GM19468 (cell line): ENCODE measurements around the gene ZMAT3.
"Not testable (repeated sequence)": the region's sequence is repeated elsewhere in the genome, so short reads cannot be mapped to it uniquely, and the experiment has no call there.

Experiments
- ATAC-seq: cut with Tn5 transposase; IDR thresholded peaks from one replicate; pipeline ENCODE4 v1.9.1; 2021; ENCODE audit warnings: mild to moderate bottlenecking, moderate library complexity, moderate number of reproducible peaks; ENCODE audit not compliant: unreplicated experiment; ENCODE audit errors: extremely low read depth

ZMAT3 gene, protein sequence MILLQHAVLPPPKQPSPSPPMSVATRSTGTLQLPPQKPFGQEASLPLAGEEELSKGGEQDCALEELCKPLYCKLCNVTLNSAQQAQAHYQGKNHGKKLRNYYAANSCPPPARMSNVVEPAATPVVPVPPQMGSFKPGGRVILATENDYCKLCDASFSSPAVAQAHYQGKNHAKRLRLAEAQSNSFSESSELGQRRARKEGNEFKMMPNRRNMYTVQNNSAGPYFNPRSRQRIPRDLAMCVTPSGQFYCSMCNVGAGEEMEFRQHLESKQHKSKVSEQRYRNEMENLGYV

DNA sequence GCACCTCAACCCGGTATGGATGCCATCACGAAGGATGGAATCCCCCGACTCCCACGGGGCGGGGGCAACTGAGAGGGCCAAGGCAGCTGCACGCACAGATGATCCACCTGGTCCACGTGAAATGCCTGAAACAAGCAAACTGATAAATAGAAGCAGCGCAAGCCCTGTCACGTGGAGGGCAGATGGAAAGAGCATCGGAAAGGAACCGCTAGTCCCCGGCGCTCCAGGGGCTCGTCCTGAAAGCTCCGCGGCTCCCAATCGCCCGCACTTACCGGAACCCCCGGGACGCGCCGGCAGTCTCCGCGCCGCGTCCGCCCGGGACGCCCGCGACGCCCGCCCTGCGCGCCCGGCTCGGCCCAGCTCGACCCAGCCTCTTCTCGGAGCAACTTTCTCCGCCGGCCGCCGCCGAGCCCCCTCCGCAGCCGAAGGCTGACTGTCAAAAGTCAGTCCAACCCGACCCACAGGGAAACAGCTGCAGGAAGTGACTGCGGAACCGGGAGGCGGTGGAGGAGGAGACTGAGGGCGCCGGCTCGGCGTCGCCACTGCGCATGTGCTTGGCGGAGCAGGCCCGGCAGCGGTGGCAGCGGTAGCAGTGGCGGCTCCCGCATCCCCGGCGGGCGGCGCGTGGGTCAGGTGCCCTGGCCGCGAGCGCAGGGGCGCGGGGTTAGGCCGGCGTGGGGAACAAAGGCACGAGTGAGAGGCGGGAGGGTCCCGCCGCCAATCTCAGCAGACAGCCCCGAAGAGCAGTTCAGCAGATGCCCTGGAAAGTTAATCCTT lies at the start of gene ZMAT3:
TSS of gene ZMAT3 (minus strand) at position 487 of the 777 bp plus-strand sequence. CDS start 4,057 bp downstream, outside the sequence.
- ATAC-seq = peak; percentile 36

DNA sequence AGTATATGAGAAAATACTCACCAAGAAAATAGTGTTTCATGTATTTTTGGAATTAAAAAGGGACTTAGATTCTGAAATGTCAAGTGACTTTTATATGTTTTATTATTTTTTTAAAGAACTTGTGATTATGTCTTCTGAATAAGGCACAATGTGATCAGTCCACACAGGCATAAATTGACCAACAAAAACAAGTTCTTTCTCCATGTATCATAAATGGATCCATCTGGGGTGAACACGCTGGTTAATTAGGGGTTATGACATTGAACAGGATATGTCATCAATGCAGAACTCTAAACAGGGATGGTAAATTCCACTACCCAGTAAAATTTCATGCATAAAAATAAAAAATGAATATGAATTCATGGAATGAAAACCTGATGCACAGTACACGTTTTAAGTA lies 45.2 kb upstream of the ZMAT3 start:
- ATAC-seq = no peak

DNA sequence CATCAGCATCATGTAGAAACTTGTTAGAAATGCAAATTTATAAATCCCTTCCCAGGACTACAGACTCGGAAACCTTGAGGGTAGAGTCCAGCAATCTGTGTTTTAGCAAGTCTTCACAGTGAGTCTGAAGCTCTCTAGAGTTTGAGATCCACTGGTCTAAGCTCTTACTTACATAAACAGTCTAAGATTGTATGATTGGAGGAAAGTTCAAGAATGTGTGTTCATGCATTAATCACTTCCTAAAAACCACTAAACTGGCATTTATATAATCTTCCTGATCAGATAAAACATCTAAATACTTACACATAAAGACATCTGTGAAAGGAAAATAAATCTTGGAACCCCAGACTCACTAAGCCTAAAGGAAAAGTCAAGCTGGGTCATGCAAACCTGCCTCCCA lies 43.8 kb upstream of the ZMAT3 start:
- ATAC-seq = not testable (repeated sequence)

DNA sequence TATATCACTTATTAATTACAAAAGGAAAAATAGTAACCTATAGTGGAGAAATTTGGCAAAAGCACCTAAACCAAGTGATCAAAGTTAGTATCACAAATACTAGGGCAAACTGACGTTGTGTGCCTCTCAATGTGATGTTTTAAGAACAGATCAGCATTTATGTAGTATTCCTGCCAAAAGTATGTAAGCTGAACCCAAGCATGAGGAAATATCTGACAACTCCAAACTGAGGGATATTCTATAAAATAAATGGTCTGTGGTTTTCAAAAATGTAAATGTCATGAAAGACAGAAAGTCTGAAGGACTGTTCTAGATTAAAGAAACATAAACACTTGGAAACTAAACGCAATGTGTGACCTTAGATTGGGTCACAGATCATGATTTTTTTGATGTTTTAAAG lies 42.3 kb upstream of the ZMAT3 start:
- ATAC-seq = no peak

DNA sequence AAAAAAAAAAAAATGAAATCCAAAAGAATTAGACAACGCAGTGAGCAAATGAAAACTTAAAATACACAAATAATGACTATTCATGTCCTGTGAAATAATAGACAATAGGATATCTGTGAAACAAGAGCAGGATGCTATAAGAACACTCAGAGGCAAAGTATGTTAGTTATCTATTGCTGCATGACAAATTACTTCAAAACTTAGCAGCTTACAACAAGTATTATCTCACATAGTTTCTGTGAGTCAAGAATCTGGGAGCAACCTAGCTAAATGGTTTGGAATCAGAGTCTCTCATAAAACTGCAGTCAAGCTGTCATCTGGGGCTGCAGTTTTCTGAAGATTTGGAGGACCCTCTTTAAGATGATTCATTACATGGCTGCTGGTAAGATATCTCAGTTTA lies 36.5 kb upstream of the ZMAT3 start:
- ATAC-seq = no peak

DNA sequence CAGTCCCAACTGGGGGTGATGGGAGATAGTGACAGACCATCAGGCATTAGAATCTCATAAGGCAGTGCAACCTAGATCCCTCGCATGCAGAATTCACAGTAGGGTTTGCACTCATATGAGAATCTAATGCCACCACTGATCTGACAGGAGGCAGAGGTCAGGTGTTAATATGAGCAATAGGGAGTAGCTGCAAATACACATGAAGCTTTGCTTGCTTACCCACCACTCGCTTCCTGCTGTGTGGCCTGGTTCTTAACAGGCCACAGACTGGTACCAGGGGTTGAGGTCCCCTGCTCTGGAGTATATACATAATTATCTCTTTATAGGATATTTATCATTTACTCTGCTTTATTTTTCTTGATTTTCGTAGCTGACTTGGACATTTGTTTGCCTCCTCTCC lies 36.0 kb upstream of the ZMAT3 start:
- ATAC-seq = no peak

DNA sequence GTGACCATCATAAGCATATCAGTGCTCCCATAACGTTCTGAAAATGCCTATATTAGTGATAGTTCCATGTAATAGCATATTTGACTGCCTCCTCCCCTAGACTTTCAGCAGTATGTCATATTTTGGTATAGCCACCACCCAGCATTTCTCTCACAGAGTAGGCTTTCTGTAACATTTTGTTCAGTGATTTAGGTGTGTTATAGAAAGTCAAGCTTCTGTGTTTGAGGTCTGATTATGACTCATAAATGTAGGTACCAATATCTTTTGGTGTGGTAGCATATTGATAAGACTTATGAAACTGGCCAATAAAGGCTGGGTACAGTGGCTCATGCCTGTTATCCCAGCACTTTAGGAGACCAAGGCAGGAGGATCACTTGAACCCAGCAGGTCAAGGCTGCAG lies 34.3 kb upstream of the ZMAT3 start:
- ATAC-seq = no peak

DNA sequence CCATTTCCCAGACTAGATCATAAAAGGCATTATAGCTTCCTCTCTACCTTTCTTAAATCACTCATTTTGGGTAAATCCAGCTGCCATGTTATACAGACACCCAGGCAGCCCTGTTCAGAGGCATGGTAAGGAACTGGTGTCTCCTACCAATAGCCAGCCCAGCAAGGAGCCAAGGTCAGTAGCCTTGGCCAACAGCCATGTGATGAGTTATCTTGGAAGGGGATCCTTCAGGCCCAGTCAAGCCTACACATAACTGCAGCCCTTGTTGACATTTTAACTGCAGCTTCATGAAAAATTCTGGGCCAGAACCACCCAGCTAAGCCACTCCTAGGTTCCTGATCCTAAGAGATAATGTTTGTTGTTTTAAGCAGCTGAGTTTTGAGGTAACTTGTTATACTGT lies 29.0 kb upstream of the ZMAT3 start:
- ATAC-seq = no peak

DNA sequence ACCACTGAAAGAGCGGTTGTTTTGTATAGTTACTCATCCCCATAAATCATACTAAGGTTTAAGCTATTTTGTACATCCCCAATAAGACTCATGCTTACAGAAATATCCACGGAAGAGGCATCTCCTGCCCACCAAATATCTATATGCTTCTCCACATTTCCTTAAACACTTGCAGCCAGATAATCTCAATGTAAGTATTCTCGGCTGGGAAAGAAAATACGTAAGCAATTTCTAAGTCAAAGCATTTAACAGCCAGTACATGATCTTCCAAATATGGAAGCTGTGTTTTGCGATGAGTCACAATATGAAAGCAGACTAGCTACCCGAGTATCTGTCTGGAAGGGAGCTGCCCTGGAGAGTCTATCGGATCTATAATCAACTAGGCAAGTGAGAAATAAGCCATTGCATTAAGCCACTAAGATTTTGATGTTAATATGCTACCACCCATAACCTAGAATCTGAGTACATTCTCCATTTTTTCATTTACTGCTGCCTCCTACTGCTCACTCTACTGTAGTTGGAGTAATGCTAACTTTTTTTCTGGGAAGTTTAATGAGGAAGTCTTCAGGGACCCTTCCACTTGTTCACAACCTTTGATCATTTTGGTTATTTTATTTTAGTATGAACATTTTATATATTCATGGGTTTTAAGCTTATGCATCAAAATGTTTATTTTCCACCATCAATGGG lies 26.9 kb upstream of the ZMAT3 start:
- ATAC-seq = no peak

DNA sequence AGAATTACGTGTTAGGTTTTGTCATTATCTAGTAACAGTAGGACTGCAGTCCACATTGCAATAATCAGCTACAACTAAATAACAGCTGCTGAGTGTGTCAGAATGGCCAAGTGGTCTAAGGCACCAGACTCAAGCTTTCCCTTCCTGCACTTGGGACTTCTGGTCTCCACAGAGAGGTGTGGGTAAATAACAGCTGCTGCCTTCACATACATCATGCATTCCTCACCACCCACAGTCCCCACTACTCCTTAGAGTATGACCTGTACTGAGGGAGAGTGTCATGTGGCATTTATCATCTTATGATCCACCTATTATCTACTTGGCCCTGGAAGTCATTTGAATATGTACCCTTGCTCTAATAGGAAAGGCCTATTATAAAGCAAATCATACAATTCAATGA lies 22.2 kb upstream of the ZMAT3 start:
- ATAC-seq = no peak

DNA sequence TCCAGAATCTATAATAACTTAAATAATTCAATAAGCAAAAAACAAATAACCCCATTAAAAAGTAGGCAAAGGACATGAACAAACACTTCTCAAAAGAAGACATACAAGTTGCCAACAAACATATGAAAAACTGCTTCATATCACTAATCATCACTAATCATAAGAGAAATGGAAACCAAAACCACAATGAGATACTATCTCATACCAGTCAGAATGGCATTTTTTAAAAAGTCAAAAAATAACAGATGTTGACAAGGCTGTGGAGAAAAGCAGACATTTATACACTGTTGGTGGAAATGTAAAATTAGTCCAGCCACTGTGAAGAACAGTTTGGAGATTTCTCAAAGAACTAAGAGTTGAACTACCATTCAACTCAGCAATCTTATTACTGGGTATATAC lies 19.5 kb upstream of the ZMAT3 start:
- ATAC-seq = peak; percentile 42

DNA sequence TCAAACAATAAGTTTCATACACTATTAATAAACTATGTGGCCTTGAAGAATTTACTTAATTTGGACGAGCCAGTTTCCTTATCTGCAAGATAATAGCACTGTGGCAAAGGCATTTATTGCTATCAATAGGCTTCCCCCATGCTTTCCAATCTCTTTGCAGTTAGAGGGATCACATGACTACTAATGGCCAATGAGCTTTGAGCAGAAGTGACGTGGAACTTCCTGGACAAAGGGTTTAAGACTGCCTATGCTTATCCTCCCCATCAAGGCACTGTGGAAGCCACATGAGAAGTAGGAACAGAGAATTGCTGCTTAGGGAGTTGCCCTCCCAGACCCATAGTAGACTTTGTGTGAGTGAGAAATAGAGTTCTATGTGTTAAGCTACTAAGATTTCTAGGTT lies 16.7 kb upstream of the ZMAT3 start:
- no peak for ATAC-seq

DNA sequence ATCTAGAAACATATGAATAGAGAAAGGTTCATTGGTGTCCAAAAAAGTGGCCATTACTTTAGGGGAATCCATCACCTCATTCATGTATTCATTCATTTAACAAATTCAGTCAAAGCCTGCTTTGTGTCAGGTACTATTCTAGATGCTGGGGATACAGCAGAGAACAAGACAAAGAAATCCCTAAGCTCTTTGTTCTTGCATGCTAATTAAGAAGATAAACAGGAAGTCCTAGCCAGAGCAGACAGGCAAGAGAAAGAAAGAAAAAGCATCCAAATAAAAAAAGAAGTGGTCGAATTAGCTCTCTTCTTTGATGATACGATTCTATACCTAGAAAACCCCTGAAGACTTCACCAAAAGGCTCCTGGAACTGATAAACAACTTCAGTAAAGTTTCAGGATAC lies 12.4 kb upstream of the ZMAT3 start:
- no peak for ATAC-seq

DNA sequence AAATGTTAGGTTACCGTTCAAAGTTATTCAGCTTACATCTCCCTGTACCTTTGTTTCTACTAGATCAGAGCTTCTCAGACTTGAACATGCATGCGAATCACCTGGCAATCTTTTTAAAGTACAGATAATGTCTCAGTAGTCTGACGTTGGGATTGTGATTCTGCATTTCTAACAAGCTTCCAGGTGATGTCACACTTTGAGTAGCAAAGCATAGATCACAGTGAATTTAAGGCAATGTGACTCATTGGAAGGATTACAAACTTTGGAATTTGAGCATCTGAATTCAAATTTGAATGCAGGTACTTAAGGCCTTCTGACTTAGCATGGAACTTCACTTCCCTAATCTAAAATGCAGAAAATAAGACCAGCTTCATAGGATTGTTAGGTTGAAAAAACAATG lies 10.8 kb upstream of the ZMAT3 start:
- no peak for ATAC-seq

DNA sequence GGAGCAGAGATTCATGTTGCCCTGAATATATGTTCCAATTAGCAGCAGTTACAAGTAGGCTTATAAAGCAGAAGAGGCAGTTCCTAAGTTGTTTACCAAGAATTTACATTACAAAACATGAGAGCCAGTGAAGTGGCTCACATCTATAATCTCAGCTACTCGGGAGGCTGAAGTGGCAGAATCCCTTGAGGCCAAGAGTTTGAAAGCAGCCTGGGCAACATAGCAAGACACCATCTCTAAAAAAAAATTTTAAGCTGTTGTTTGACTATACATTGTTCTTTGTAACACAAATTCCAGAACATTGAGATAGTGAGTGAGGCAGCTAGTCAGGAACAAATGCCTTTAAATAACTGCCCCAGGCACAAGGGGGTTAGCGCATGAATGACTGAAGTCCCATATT lies 10.3 kb upstream of the ZMAT3 start:
- no peak for ATAC-seq

DNA sequence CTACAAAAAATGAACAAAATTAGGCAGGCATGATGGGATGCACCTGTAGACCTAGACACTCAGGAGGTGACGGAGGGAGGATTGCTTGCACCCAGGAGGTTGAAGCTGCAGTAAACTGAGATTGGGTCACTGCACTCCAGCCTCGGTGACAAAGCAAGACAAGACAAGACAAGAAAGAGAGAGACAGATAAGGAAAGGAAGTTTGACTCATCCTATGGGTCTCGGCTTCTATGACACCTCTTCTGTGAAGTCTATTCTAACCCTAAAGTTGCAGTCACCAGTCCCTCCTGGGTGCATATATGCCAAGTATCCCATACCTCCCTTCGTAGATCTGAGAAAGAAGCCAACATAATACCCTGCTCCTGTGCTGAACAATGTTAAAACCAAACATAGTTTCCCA lies 7.9 kb upstream of the ZMAT3 start:
- ATAC-seq = no peak

DNA sequence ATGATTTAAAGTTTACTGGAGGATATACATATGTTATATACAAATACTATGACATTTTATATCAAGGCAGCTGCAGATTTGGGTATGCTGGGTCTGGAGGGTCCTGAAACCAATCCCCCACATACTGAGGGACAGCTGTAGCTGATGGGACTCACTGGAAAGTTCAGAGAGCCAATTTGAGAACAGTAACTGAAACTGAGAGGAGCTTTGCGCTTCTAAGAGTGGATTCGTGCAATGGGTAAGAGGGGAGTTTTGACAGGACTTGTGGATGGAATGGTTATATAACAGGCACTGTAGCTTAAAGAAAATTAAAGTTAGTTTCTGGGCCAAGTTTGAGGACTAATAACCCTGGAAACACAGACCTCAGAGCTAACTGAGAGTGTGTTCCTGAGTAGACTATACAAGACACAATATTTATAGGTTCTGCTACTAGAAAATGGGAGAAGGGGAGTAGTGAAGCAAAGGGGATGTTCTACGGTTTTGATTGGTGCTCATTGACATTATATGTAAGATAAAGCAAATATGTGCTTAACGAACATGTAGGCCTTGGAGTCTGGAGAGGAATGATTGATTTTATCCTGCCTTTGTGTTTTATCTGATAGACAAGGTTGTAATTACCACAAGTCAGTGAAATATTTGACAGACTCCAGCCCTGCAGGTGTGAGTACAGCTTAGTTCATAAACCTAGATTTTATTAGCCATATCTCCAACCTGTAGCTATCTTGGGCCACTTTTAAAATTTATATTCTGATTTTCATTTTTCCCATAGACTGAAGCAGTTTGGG lies 4.8 kb upstream of the ZMAT3 start:
- ATAC-seq = no peak

DNA sequence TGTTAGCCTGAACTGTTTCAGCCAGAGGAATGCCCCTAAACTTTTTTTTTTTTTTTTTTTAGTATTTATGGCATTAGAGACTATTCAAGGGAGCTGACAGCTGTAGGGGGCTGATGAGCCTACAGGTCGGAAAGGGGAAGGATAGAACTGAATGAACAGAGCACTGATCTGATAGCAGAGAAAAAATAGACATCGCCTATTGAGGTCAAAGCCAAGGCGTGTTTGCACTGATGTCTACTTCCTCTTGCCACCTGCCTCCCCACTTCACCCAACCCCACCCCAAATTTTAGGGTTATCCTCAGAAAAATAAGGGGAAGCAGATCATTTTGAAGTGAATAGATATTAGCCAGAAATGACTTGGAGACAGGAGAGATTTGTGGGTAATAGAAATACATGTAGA lies 3.0 kb upstream of the ZMAT3 start:
- no peak for ATAC-seq

DNA sequence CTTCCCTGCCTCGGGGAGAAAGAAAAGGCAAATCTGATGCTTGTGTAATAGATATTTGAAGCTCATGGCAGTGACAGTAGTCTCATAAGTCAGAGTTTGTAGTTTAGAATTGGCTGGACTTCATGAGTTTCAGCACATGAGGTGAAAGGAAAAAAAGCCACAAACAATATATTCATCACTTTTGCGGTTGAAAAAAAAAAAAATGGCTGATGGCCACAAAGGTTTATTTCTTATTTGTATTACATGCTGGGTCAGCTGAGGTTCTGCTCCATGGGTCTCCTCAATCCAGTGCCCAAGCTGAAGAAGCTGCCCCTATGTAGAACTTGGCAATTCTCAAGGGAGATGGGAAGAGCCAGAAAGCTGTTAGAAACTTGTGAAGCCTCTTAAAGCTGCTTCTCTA lies 2.2 kb upstream of the ZMAT3 start:
- ATAC-seq = no peak

DNA sequence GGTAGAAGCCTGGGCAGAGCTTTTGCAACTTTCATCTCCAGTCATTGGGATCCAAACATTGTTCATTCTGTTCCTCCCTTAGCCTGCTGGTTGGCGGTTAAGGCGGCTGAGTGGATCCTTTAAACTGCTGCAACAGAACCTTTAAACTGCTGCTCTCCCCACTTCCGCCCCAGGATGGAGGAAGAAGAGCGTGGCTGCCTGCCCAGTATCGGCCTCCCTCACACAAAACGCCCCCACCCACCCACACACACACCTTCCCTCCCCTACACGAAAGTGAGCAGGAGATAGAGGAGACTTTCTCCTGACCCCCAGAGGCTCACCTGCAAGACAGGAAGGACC lies 460 bp upstream of the ZMAT3 start:
- no peak for ATAC-seq

DNA sequence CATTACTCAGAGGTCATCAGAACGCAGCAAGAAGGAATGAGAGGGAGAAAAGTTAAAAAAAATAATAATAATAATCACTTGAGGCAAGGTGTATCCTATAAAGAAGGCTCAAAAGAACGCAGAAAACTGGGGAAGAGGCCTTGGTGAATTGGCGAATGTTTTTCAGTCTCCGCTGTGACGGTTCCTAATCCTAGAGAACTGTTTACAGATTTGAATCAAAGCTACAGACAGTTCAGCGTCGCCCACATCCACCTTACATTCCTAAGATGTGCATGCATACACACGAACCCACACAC lies 634 bp downstream of the ZMAT3 start:
- no peak for ATAC-seq
